Caco-2 (cell line): Measurements from ENCODE around the gene HOXB9. TPM values are rescaled to one million over a fixed set of nuclear protein-coding genes. Genes with fewer than 3 reads are reported as not detected.

Source experiments
- BruUV-seq: library from RNA; stranded (reverse); fragments of 400-500 nt; replicated peaks from 2 replicates; lab custom pipeline; 2021; lab: Mats Ljungman, UMichigan
- CTCF ChIA-PET: fragments of 300-600 bp; sonication (Branson Sonifier 250); formaldehyde crosslinking; loops from one replicate; lab custom pipeline; 2022; ENCODE audit warnings: antibody characterized with exemption; lab: Charles Lee
- POLR2A ChIA-PET: fragments of 300-600 bp; sonication (Branson Sonifier 250); formaldehyde crosslinking; loops from one replicate; lab custom pipeline; 2022; ENCODE audit warnings: antibody characterized with exemption; lab: Charles Lee
- DNase-seq, 2 experiments: peaks; one replicate each; pipeline versions ENCODE4 v3.0.0 to v3.0.0-alpha.2; 2020 to 2022
- H3K27me3 ChIP-seq: replicated peaks from 2 replicates; pipeline ENCODE4 v1.6.0; 2011; ENCODE audit warnings: low read length; ENCODE audit not compliant: control insufficient read depth, insufficient read depth
- H3K36me3 ChIP-seq: 2 replicates; pipeline ENCODE4 v1.5.1; 2011; ENCODE audit warnings: low read length; ENCODE audit not compliant: control insufficient read depth, insufficient read depth
- H3K4me1 ChIP-seq: fragments of 250-450 bp; sonication (Bioruptor Pico); 2 replicates; pipeline ENCODE4 v1.5.1; 2020; ENCODE audit warnings: mild to moderate bottlenecking
- H3K4me3 ChIP-seq: 2 replicates; pipeline ENCODE4 v1.5.1; 2011; ENCODE audit warnings: low read depth, mild to moderate bottlenecking, control low read depth, low read length
- H3K9me3 ChIP-seq: fragments of 250-450 bp; sonication (Bioruptor Pico); 2 replicates; pipeline ENCODE4 v1.5.1; 2020; ENCODE audit warnings: mild to moderate bottlenecking, moderate library complexity
- H3K27ac Mint-ChIP-seq: one replicate; pipeline ENCODE4 v1.8.0; 2022; ENCODE audit warnings: mixed read lengths; ENCODE audit not compliant: unreplicated experiment
- H3K27me3 Mint-ChIP-seq: one replicate; pipeline ENCODE4 v1.8.0; 2022; ENCODE audit warnings: mixed read lengths; ENCODE audit not compliant: insufficient read depth, unreplicated experiment
- H3K36me3 Mint-ChIP-seq: one replicate; pipeline ENCODE4 v1.8.0; 2022; ENCODE audit warnings: mild to moderate bottlenecking, mixed read lengths; ENCODE audit not compliant: insufficient read depth, unreplicated experiment
- H3K4me1 Mint-ChIP-seq: one replicate; pipeline ENCODE4 v1.8.0; 2022; ENCODE audit warnings: low read depth, mixed read lengths; ENCODE audit not compliant: unreplicated experiment
- H3K4me3 Mint-ChIP-seq: one replicate; pipeline ENCODE4 v1.8.0; 2022; ENCODE audit warnings: mild to moderate bottlenecking, moderate library complexity, mixed read lengths; ENCODE audit not compliant: unreplicated experiment
- H3K9me3 Mint-ChIP-seq: one replicate; pipeline ENCODE4 v1.8.0; 2022; ENCODE audit warnings: mixed read lengths; ENCODE audit not compliant: unreplicated experiment
- CTCF ChIP-seq, 2 experiments: fragments of 200-600 bp in 1 of 2; IDR thresholded peaks; 1 replicate in 1 of 2; 2 replicates in 1 of 2; pipeline versions ENCODE4 v1.5.1 to v1.8.0; 2011 to 2022; ENCODE audit warnings: antibody characterized with exemption in 1 of 2, control low read depth in 1 of 2, inconsistent platforms in 1 of 2, low read depth in 1 of 2, low read length in 1 of 2, mild to moderate bottlenecking in 1 of 2, moderate library complexity in 1 of 2; ENCODE audit not compliant: insufficient read depth in 1 of 2, severe bottlenecking in 1 of 2, unreplicated experiment in 1 of 2
- intact Hi-C: fragments of 100-400 bp; cut with micrococcal nuclease; formaldehyde crosslinking; loops from one replicate; pipeline ENCODE4 v1.10.0; 2022; ENCODE audit not compliant: unreplicated experiment
- total RNA-seq: library from RNA; stranded (reverse); gene quantifications from 2 replicates; pipeline ENCODE4 v1.2.3, GENCODE V29; 2022

The HOXB9 gene
- total RNA-seq, 1 experiment from 2014 or later, result 4.5 TPM

- peak in 1 of 2 experiments; percentile 41 for DNase-seq
- intact Hi-C loops, result no loop called here
- no peaks in the 10 kb centered on the region for H3K36me3 ChIP-seq
- Mint-ChIP-seq H3K36me3 (no peaks in the 10 kb centered on the region), H3K4me3 (no peak overlapping the region), H3K27me3 (peaks cover 18% of the 10 kb centered on the region), H3K27ac (no peak overlapping the region), H3K9me3 (no peaks in the 10 kb centered on the region), H3K4me1 (peaks cover 6% of the 10 kb centered on the region)
- BruUV-seq, result no TSS peak
- POLR2A ChIA-PET, result no interaction called here
- no peak for TF ChIP-seq CTCF (IDR thresholded peaks at IDR 0.05; ENCODE audit: insufficient read depth in 1 of 2, low read depth in 1 of 2, low read length in 1 of 2, severe bottlenecking in 1 of 2, unreplicated experiment in 1 of 2)
- H3K27me3 ChIP-seq, result no peaks in the 10 kb centered on the region
- H3K4me1 ChIP-seq, result peaks cover 9% of the 10 kb centered on the region; the same call in 1 of the 2 replicates
- H3K4me3 ChIP-seq, result no peak overlapping the region
- no peaks in the 10 kb centered on the region for H3K9me3 ChIP-seq
- CTCF ChIA-PET, result no interaction called here
Measured at GRCh38 chr17:48642059-48642842, 16.1 kb upstream of the HOXB9 start.

- Histone ChIP-seq H3K27me3 (no peaks in the 10 kb centered on the region), H3K9me3 (no peaks in the 10 kb centered on the region), H3K4me1 (peaks cover 9% of the 10 kb centered on the region; the same call in 1 of the 2 replicates), H3K4me3 (no peak overlapping the region), H3K36me3 (no peaks in the 10 kb centered on the region)
- Mint-ChIP-seq H3K9me3 (no peaks in the 10 kb centered on the region), H3K27ac (no peak overlapping the region), H3K4me3 (no peak overlapping the region), H3K36me3 (no peaks in the 10 kb centered on the region), H3K27me3 (peaks cover 13% of the 10 kb centered on the region), H3K4me1 (no peaks in the 10 kb centered on the region)
- peak in 1 of 2 experiments; percentile 38 for DNase-seq
- ChIA-PET POLR2A (no interaction called here), CTCF (interaction anchor here (0.6 kb wide), 1 partner anchor 1490 kb away, joined by 4 read pairs; no protein-coding TSS in a partner anchor)
- intact Hi-C loops, result no loop called here
- TF ChIP-seq CTCF (IDR thresholded peaks at IDR 0.05; ENCODE audit: insufficient read depth in 1 of 2, low read depth in 1 of 2, low read length in 1 of 2, severe bottlenecking in 1 of 2, unreplicated experiment in 1 of 2), result no peak
- no TSS peak for BruUV-seq
Measured at GRCh38 chr17:48641541-48642058, 15.4 kb upstream of the HOXB9 start.

- no peaks in the 10 kb centered on the region for H3K4me1 Mint-ChIP-seq
Measured at GRCh38 chr17:48640858-48641180, 14.7 kb upstream of the HOXB9 start.

More at GRCh38 chr17:48640858-48641180, 14.7 kb upstream of the HOXB9 start:
- intact Hi-C loops, result no loop called here
- ChIA-PET CTCF (no interaction called here), POLR2A (no interaction called here)
- Mint-ChIP-seq H3K4me3 (no peak overlapping the region), H3K27me3 (peaks cover 13% of the 10 kb centered on the region), H3K27ac (no peak overlapping the region), H3K9me3 (no peaks in the 10 kb centered on the region), H3K36me3 (no peaks in the 10 kb centered on the region)
- TF ChIP-seq CTCF (IDR thresholded peaks at IDR 0.05; ENCODE audit: insufficient read depth in 1 of 2, low read depth in 1 of 2, low read length in 1 of 2, severe bottlenecking in 1 of 2, unreplicated experiment in 1 of 2), result no peak
- peaks cover 2% of the 10 kb centered on the region; the same call in 1 of the 2 replicates for H3K4me1 ChIP-seq
- BruUV-seq, result no TSS peak
- no peak overlapping the region for H3K4me3 ChIP-seq
- no peaks in the 10 kb centered on the region for H3K27me3 ChIP-seq
- DNase-seq, result no peak
- H3K9me3 ChIP-seq, result no peaks in the 10 kb centered on the region
- H3K36me3 ChIP-seq, result no peaks in the 10 kb centered on the region
